Psoas muscle (tissue), 8 donors: ENCODE measurements around the gene ENPP6. TPM values are rescaled to one million over a fixed set of nuclear protein-coding genes. Genes with fewer than 3 reads are reported as not detected.

ENCODE experiments used
- ATAC-seq, 4 donors: fragments of 200-7000 bp; cut with Tn5 transposase; one replicate each; pipeline ENCODE4 v1.9.1; 2020; ENCODE audit warnings: moderate library complexity in 3 of 4, mild to moderate bottlenecking in 2 of 4
- DNase-seq, 2 donors: peaks; one replicate each; pipeline ENCODE4 v3.0.0-alpha.2; 2020
- H3K27ac ChIP-seq: fragments of 200-600 bp; one replicate; pipeline ENCODE4 v1.8.0; 2022
- H3K27me3 ChIP-seq, 3 donors: fragments of 200-600 bp in 1 of 3; one replicate each; pipeline versions ENCODE4 v1.6.1 to v1.8.0; 2013 to 2022; ENCODE audit warnings: low read length in 2 of 3, mild to moderate bottlenecking in 2 of 3, moderate library complexity in 1 of 3; ENCODE audit not compliant: insufficient read depth in 3 of 3
- H3K36me3 ChIP-seq, 2 donors: fragments of 200-600 bp in 1 of 2; one replicate each; pipeline versions ENCODE4 v1.6.1 to v1.8.0; 2013 to 2022; ENCODE audit warnings: low read depth in 1 of 2, mild to moderate bottlenecking in 1 of 2, moderate library complexity in 1 of 2; ENCODE audit not compliant: insufficient read depth in 1 of 2
- H3K4me1 ChIP-seq: fragments of 200-600 bp; one replicate; pipeline ENCODE4 v1.8.0; 2022
- H3K4me3 ChIP-seq: fragments of 200-600 bp; one replicate; pipeline ENCODE4 v1.8.0; 2022; ENCODE audit warnings: mild to moderate bottlenecking
- H3K9me3 ChIP-seq: fragments of 200-600 bp; one replicate; pipeline ENCODE4 v1.8.0; 2022
- WGBS, 3 donors: extraction: QIAGEN DNeasy Blood & Tissue Kit; methylation state at CpG; one replicate each; pipeline versions ENCODE4 v1.1.6 to v1.1.7; 2013; 5-methylcytosine and 5-hydroxymethylcytosine counted together
- intact Hi-C, 2 donors: fragments of 100-400 bp; cut with DNase I; formaldehyde crosslinking; loops; one replicate each; pipeline versions ENCODE4 v1.11.0 to v1.14.2; 2022
- polyA plus RNA-seq, 3 donors: library from polyadenylated mRNA; stranded (reverse); fragments of 200-250 nt; gene quantifications; one replicate each; pipeline ENCODE4 v1.2.3, GENCODE V29; 2013
- total RNA-seq, 4 donors: library from RNA; stranded (reverse); fragmentation: NEBNext Ultra II Directional in 2 of 4; extraction: Animal tissue kit (Norgen Biotek cat#: 25700) in 2 of 4; gene quantifications; one replicate each; pipeline versions ENCODE4 v1.2.1 to v1.2.4, GENCODE V29; 2021 to 2023
- TF ChIP-seq, protein P1 (sequence below): fragments of 200-600 bp; IDR thresholded peaks from one replicate; pipeline ENCODE4 v1.8.0; 2022; ENCODE audit warnings: antibody characterized with exemption
- donor health status: healthy with polysubstance abuse.
- donor health status: DM: no; HTN: no; CAD: no; lungs with moderate emphysema.
- donor health status: Bipolar disorder and iron deficiency.
- donor health status: healthy.
- donor health status: DM: yes; HTN: yes; CAD: no.
- donor health status: DM: no; HTN: no; CAD: no.
- donor health status: DM: no; HTN: no; CAD: no.
- donor health status: DM: yes; HTN: yes; CAD: no.

Gene ENPP6
- total and polyA plus RNA-seq, 7 donors, result 0.05 to 0.79 (median 0.11) TPM; not detected in 1

GRCh38 chr4:184196730-184197385 is 20.8 kb downstream of the ENPP6 start:
- no peaks in the 10 kb centered on the region for H3K36me3 ChIP-seq
- 49 to 54% (median 53%) methylated on average over 5 of the region's 5 CpGs for WGBS, 3 donors
- TF ChIP-seq, protein P1, sequence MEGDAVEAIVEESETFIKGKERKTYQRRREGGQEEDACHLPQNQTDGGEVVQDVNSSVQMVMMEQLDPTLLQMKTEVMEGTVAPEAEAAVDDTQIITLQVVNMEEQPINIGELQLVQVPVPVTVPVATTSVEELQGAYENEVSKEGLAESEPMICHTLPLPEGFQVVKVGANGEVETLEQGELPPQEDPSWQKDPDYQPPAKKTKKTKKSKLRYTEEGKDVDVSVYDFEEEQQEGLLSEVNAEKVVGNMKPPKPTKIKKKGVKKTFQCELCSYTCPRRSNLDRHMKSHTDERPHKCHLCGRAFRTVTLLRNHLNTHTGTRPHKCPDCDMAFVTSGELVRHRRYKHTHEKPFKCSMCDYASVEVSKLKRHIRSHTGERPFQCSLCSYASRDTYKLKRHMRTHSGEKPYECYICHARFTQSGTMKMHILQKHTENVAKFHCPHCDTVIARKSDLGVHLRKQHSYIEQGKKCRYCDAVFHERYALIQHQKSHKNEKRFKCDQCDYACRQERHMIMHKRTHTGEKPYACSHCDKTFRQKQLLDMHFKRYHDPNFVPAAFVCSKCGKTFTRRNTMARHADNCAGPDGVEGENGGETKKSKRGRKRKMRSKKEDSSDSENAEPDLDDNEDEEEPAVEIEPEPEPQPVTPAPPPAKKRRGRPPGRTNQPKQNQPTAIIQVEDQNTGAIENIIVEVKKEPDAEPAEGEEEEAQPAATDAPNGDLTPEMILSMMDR, result no peak
- intact Hi-C loops, result no loop called here
- no peak for ATAC-seq
- DNase-seq, result no peak
- no peaks in the 10 kb centered on the region for H3K4me1 ChIP-seq
- no peak overlapping the region for H3K27ac ChIP-seq
- no peaks in the 10 kb centered on the region for H3K9me3 ChIP-seq
- H3K4me3 ChIP-seq, result no peak overlapping the region
- H3K27me3 ChIP-seq, result no peaks in the 10 kb centered on the region

DNA sequence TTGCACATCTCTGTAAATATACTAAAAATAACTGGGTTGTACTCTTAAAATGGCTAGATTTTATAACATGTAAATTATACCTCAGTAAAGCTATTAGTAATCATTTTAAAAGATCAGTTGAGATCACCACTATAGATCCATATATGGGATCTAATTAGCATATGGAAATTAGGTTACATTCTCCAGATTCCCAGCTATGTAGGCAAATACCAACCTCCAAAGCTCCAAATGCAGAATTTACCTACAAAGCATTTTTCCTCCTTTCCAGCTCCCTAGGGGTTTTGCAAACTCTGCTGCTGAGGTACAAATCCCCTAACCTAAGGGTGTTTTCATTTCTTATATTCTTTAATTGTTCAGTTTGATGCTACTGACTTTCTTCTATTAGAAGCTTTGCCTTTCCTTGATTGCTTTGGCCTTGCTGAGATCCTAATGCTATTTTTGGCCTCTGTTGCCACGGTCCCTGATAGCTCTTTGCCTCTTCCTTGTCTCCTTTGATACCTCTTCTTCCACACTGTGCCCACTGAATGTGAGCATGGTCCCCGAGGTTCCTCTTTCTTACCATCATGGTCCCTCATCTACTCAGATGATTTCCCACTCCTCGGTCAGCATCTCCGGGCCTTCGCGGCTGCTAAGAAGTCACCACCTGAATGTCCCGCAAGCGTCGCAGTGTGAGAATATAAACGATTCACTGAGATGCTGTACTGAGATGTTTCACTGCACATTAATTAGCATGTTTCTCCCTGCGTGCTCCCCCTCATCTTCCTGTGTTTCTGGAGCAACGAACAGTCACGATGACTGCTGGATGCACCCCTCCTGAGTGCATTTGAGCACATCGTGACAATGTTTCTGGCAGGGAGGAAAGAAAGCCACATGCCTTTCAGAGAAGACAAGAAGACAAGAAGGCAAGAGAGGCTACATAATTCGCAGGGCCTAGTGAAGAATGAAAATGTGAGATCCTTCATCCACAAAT is 23.8 kb downstream of the ENPP6 start:
- Histone ChIP-seq H3K9me3 (no peaks in the 10 kb centered on the region), H3K27me3 (no peaks in the 10 kb centered on the region), H3K4me3 (no peak overlapping the region), H3K4me1 (no peaks in the 10 kb centered on the region), H3K27ac (no peak overlapping the region), H3K36me3 (no peaks in the 10 kb centered on the region)
- DNase-seq, result no peak
- intact Hi-C loops, result no loop called here
- 81 to 89% (median 84%) methylated on average over 15 of the region's 15 CpGs for WGBS, 3 donors
- TF ChIP-seq, protein P1, result no peak
- ATAC-seq, result no peak

GRCh38 chr4:184192933-184193332 is 24.7 kb downstream of the ENPP6 start:
- Histone ChIP-seq H3K27me3 (no peaks in the 10 kb centered on the region), H3K4me1 (no peaks in the 10 kb centered on the region), H3K9me3 (no peaks in the 10 kb centered on the region), H3K27ac (no peak overlapping the region), H3K4me3 (no peak overlapping the region), H3K36me3 (no peaks in the 10 kb centered on the region)
- ATAC-seq (no peak), DNase-seq (no peak)
- WGBS, 3 donors, result 92 to 95% (median 93%) methylated on average over 2 of the region's 2 CpGs
- intact Hi-C loops, result no loop called here
- TF ChIP-seq, protein P1, result no peak

GRCh38 chr4:184191267-184191666 is 26.4 kb downstream of the ENPP6 start:
- 94 to 97% (median 95%) methylated on average over 6 of the region's 6 CpGs for WGBS, 3 donors
- no peaks in the 10 kb centered on the region for H3K36me3 ChIP-seq
- no peak for ATAC-seq

More at GRCh38 chr4:184191267-184191666, 26.4 kb downstream of the ENPP6 start:
- H3K4me1 ChIP-seq, result no peaks in the 10 kb centered on the region
- no peak overlapping the region for H3K27ac ChIP-seq
- no peak for DNase-seq
- TF ChIP-seq, protein P1, result no peak
- intact Hi-C loops, result no loop called here
- no peaks in the 10 kb centered on the region for H3K9me3 ChIP-seq
- no peak overlapping the region for H3K4me3 ChIP-seq
- no peaks in the 10 kb centered on the region for H3K27me3 ChIP-seq
